ENCODE results near the gene GGT1.
"Not testable (repeated sequence)": the region's sequence is repeated elsewhere in the genome, so short reads cannot be mapped to it uniquely, and the experiment has no call there.

GGT1 gene

DNA sequence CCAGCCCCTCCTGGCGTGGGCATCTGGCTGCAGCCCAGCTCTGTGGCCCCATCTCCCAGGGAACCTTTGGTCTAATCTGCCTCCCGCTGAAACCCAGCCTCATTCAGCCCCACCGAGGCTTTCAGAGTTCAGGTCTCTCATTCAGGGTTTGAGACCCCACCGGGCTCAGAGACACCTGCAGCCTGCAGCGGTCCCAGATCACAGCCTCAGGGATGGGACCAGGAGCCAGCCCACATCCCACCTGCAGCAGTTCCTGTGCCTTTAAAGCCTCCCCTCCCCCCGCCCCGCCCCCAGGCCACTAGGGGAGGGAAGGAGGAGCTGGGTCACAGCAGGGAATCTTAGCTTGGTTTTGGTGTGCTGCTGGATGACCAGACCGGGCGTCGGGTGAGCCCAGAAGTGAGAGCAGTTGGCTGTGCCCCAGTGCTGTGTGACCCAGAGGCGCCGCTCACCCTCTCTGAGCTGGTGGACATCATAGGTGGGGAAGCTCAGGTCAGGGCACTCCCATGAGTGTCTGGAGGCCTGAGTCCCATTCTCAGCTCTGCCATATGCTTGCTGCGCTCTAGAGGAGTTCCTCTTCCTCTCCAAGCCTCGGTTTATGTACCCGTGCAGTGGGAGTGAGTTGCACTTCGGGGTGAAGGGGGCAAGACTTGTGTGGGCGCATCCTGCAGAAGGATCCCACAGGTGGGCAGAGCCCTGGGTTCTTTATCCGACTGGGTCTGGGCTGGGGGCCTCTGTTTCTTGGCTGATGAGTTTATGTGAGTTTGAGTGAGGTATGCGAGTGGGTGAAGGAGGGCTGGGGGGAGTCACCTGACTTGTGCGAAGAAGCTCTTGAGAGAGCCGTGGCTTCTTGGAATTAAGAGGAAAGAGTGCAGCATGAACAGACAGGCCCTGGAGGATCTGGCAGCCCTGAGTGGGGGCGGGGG is at the start of gene GGT1:
GGT1 (plus strand) TSS at position 347 of the 923 bp plus-strand sequence. CDS start 7,889 bp downstream, outside the sequence.
- DNase-seq (ENCODE audit: low read depth); H3K4me3 ChIP-seq (ENCODE audit: low read length): not testable (repeated sequence)

DNA sequence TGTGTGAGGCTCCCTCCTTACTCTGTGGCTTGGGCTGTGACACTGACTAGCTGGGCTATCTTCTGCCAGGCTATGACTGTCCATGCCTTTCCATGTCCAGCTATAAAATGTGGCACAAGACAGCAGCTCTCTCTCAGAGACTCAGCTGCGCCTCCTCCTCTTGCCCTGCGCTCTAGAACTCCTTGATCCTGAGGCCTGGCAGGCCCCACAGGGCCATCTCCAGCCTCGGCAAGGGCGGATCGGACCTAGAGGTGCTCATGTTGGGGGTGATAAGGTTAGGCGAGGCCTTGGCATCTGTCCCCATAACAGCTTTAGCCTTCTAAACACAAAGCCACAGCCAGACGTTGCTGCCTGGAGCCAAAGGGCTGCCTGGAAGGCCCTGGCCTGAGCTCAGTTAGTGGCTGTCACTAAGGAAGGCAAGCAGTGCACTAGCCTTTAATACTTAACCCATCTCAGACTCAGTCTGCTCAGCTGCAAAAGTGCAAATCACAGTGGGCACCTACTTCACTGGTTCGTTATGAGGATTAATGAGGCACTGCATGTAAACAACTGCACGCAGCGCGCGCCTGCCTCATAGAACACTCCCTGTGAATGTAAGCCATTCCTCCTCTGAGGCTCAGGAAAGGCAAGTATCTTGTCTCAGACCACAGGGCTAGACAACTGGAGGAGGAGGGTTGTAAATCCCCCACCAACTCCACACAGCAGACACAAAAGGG is 49.2 kb upstream of the GGT1 start:
- TF ChIP-seq, protein P1, sequence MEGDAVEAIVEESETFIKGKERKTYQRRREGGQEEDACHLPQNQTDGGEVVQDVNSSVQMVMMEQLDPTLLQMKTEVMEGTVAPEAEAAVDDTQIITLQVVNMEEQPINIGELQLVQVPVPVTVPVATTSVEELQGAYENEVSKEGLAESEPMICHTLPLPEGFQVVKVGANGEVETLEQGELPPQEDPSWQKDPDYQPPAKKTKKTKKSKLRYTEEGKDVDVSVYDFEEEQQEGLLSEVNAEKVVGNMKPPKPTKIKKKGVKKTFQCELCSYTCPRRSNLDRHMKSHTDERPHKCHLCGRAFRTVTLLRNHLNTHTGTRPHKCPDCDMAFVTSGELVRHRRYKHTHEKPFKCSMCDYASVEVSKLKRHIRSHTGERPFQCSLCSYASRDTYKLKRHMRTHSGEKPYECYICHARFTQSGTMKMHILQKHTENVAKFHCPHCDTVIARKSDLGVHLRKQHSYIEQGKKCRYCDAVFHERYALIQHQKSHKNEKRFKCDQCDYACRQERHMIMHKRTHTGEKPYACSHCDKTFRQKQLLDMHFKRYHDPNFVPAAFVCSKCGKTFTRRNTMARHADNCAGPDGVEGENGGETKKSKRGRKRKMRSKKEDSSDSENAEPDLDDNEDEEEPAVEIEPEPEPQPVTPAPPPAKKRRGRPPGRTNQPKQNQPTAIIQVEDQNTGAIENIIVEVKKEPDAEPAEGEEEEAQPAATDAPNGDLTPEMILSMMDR (conservative IDR thresholded peaks at IDR 0.05; ENCODE audit: low read depth, low read length), result no peak
- H3K4me3 ChIP-seq (ENCODE audit: low read length), result peak overlapping the region; percentile 90
- DNase-seq (ENCODE audit: low read depth), result no peak

DNA sequence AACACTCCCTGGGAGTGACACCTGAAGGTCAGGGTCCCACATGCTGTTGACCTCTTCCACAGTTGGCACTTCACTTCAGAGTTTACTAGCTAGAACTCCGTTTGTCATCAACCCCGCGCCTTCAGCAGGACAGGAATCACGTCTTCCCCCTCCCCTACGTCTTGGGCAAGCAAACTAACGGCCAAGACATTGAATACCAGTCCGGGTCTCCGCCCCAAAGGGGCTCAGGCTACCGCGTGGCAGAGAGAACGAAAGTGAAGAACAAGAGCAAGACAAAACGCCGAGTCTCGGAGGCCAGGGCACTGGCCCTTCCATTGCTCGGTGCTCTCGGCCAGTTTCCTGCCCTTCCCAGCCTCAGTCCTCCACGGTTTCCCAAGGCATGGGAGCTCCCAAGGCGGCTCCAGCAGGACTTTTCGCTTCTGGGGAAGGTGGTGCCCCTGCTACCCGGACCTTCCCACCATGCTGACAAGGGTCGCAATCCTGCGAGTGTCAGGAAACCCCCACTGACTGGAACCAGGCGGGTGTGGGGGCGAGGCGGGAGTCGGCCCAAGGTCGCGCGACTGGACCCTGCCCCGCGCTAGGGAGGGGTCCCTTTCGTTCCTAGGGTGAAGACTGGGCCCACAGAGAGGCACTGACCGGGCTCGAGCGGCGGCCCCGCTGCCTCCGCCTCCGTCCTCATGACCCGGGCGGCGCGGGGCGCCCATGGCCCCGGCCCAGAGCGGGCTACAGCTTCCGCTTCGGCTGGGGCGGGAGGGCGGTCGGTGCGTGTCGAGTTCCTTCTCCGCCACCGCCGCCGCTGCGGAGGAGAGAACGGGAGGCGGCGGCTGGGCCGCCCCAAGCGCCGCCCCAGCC is 48.5 kb upstream of the GGT1 start, which contains the start of gene GUCD1:
GUCD1 (minus strand) TSS at position 826 of the 852 bp plus-strand sequence; CDS start at position 679, 147 bp downstream.
- no peak for DNase-seq (ENCODE audit: low read depth)
- TF ChIP-seq, protein P1 (conservative IDR thresholded peaks at IDR 0.05; ENCODE audit: low read depth, low read length), result no peak
- peak within 1 kb of the TSS; percentile 100 for H3K4me3 ChIP-seq (ENCODE audit: low read length)

DNA sequence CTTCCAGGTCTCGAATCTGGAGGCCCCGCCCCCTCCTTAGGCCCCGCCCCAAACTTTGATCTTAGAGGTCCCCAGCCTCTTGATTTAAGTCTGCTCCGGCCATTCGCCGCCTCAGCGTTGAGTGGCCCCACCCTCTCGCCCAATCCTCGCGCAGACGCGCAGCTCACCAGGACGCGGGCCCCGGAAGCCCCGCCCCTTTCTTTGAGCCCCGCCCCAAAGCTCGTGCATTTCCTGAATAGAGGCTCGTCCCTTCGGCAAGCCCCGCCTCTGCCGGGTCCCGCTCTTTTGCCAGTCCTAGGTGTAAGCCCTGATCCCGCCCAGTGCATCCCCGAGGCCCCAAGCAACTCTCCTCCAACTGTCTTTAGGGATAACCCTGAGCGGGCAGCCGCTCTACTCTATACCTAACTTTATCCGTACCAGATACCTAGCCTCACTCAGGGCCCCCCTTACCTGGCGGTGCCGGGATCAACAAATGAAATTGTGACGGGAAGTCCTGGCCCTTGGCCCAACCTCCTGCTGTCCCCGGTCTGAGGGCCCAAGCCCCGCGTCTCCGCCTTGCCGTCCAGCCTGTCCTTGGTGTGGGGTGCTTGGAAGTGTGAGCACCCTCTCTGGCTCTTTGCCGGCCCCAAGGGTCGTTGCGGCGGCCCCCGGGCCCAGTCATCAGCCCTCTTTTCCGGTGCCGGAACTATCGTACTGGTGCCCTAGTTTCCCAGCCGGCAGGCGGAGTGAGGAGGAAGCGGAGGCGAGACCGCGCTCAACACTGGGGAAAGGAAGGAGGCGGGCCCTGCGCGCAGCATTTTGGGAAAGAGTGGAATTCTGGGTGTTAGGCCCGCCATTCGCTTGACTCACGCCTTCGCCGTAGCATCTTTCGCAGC is 47.6 kb upstream of the GGT1 start, which contains the start of gene SNRPD3:
SNRPD3 (plus strand) TSS at position 835 of the 875 bp plus-strand sequence. CDS start 1,676 bp downstream, outside the sequence.
- peak; percentile 91 for DNase-seq (ENCODE audit: low read depth)
- peak within 1 kb of the TSS; percentile 100 for H3K4me3 ChIP-seq (ENCODE audit: low read length)
- TF ChIP-seq, protein P1 (conservative IDR thresholded peaks at IDR 0.05; ENCODE audit: low read depth, low read length), result peak; percentile 23

DNA sequence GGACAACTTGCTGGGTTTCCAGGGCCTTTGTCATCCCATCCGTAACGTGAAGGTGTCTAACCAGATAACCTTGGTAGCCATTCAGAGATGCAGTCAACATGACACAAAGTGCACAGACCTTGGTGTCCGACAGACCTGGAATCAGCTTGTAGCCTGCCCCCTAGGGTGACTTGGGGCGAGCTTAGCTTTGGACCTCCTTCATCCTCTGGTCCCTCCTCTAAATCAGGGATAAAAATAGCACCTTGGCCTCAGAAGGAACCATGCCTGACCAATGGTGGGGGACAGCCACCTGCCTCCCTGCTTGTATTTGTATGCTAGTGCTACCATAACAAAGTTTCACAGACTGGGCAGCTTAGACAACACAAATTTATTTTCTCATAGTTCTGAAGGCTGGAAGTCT is 43.5 kb upstream of the GGT1 start:
- TF ChIP-seq, protein P1 (conservative IDR thresholded peaks at IDR 0.05; ENCODE audit: low read depth, low read length), result no peak
- no peak for DNase-seq (ENCODE audit: low read depth)
- H3K4me3 ChIP-seq (ENCODE audit: low read length), result no peak overlapping the region

DNA sequence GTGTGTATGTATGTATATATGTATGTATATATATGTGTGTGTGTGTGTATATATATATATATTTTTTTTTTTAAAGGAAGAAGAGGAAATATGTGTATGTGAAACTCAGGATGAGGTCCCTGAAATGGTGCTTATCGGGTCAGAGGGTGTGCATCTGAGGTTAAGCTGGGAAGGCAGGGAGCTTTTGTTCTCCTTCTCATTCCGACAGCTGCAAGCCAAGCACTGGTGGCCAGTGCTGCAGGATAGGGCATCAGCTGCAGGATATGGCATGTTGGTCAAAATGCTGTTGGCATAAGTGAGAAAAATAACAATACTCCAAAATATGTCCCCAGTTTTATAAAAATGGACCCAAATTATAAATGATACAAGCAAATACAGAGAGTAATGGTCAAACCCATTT is 39.7 kb upstream of the GGT1 start:
- no peak overlapping the region for H3K4me3 ChIP-seq (ENCODE audit: low read length)
- no peak for DNase-seq (ENCODE audit: low read depth)
- TF ChIP-seq, protein P1 (conservative IDR thresholded peaks at IDR 0.05; ENCODE audit: low read depth, low read length), result no peak
